ENCODE measurements around the gene YAE1.

Gene YAE1

GRCh38 chr7:39589323-39590111 lies 23.3 kb downstream of the YAE1 start:
- H3K14ac ChIP-seq (ENCODE audit: low read length), result no peak overlapping the region
- no peaks in the 10 kb centered on the region for H3K27me3 ChIP-seq (ENCODE audit: insufficient read depth, low read length)
- H3K4ac ChIP-seq (ENCODE audit: low read depth, low read length), result no peak overlapping the region
- peaks cover 0 to 2% of the 10 kb centered on the region in 2 experiments for H3K36me3 ChIP-seq (ENCODE audit: control insufficient read depth in 1 of 2, insufficient read depth in 2 of 2, low read length in 2 of 2)
- H4K91ac ChIP-seq (ENCODE audit: low read depth, low read length), result no peak overlapping the region
- no peak overlapping the region for H4K8ac ChIP-seq (ENCODE audit: low read depth, low read length)
- H3K18ac ChIP-seq (ENCODE audit: low read length), result no peak overlapping the region
- H3K23ac ChIP-seq (ENCODE audit: low read length), result no peak overlapping the region
- peak overlapping the region; percentile 29 for H3K4me2 ChIP-seq (ENCODE audit: low read length)
- no peak overlapping the region for H2AK5ac ChIP-seq (ENCODE audit: low read length)
- H3K9me3 ChIP-seq (ENCODE audit: insufficient read depth, low read depth, low read length), result no peaks in the 10 kb centered on the region
- peaks cover 3% of the 10 kb centered on the region for H3K79me1 ChIP-seq (ENCODE audit: low read length)
- H3K27ac ChIP-seq (ENCODE audit: low read depth, low read length), result no peak overlapping the region
- H2BK120ac ChIP-seq (ENCODE audit: insufficient read depth, low read length, poor library complexity), result no peak overlapping the region
- no CpG with 5 or more reads among the region's 7 CpGs for WGBS (ENCODE audit: extremely low coverage, insufficient coverage, insufficient read length)
- H2BK5ac ChIP-seq (ENCODE audit: low read depth, low read length, poor library complexity), result no peak overlapping the region
- H3K9ac ChIP-seq (ENCODE audit: low read length), result no peak overlapping the region
- peaks cover 0 to 2% of the 10 kb centered on the region in 2 experiments for H3K4me1 ChIP-seq (ENCODE audit: control insufficient read depth in 1 of 2, insufficient read depth in 2 of 2, low read length in 2 of 2)
- H2AFZ ChIP-seq (ENCODE audit: insufficient read depth, low read length, poor library complexity), result no peak overlapping the region
- peak; percentile 86 to 88 for DNase-seq
- no peak overlapping the region for H2BK12ac ChIP-seq (ENCODE audit: low read length)
- H3K4me3 ChIP-seq (ENCODE audit: low read depth, low read length), result no peak overlapping the region
- H3K79me2 ChIP-seq (ENCODE audit: control insufficient read depth, insufficient read depth, low read length, poor library complexity), result no peaks in the 10 kb centered on the region
- no peak overlapping the region for H4K12ac ChIP-seq (ENCODE audit: low read depth, low read length)

GRCh38 chr7:39592586-39592985 lies 26.4 kb downstream of the YAE1 start:
- Histone ChIP-seq H4K8ac (ENCODE audit: low read depth, low read length) (no peak overlapping the region), H3K27ac (ENCODE audit: low read depth, low read length) (no peak overlapping the region), H3K4ac (ENCODE audit: low read depth, low read length) (no peak overlapping the region), H4K12ac (ENCODE audit: low read depth, low read length) (no peak overlapping the region), H3K23ac (ENCODE audit: low read length) (no peak overlapping the region), H3K4me3 (ENCODE audit: low read depth, low read length) (no peak overlapping the region), H3K79me2 (ENCODE audit: control insufficient read depth, insufficient read depth, low read length, poor library complexity) (no peaks in the 10 kb centered on the region), H3K9ac (ENCODE audit: low read length) (no peak overlapping the region), H3K18ac (ENCODE audit: low read length) (no peak overlapping the region), H2BK5ac (ENCODE audit: low read depth, low read length, poor library complexity) (no peak overlapping the region), H3K14ac (ENCODE audit: low read length) (no peak overlapping the region), H3K4me1 (ENCODE audit: control insufficient read depth in 1 of 2, insufficient read depth in 2 of 2, low read length in 2 of 2) (peaks cover 0 to 2% of the 10 kb centered on the region in 2 experiments), H3K4me2 (ENCODE audit: low read length) (no peak overlapping the region), H3K9me3 (ENCODE audit: insufficient read depth, low read depth, low read length) (no peaks in the 10 kb centered on the region), H3K36me3 (ENCODE audit: control insufficient read depth in 1 of 2, insufficient read depth in 2 of 2, low read length in 2 of 2) (peaks cover 0 to 2% of the 10 kb centered on the region in 2 experiments), H3K79me1 (ENCODE audit: low read length) (peaks cover 3% of the 10 kb centered on the region), H2AK5ac (ENCODE audit: low read length) (no peak overlapping the region), H2BK12ac (ENCODE audit: low read length) (no peak overlapping the region), H2BK120ac (ENCODE audit: insufficient read depth, low read length, poor library complexity) (no peak overlapping the region), H3K27me3 (ENCODE audit: insufficient read depth, low read length) (no peaks in the 10 kb centered on the region), H2AFZ (ENCODE audit: insufficient read depth, low read length, poor library complexity) (no peak overlapping the region), H4K91ac (ENCODE audit: low read depth, low read length) (no peak overlapping the region)
- WGBS (ENCODE audit: extremely low coverage, insufficient coverage, insufficient read length), result no CpG with 5 or more reads among the region's 2 CpGs
- peak in 1 of 2 donors; percentile 26 for DNase-seq

DNA sequence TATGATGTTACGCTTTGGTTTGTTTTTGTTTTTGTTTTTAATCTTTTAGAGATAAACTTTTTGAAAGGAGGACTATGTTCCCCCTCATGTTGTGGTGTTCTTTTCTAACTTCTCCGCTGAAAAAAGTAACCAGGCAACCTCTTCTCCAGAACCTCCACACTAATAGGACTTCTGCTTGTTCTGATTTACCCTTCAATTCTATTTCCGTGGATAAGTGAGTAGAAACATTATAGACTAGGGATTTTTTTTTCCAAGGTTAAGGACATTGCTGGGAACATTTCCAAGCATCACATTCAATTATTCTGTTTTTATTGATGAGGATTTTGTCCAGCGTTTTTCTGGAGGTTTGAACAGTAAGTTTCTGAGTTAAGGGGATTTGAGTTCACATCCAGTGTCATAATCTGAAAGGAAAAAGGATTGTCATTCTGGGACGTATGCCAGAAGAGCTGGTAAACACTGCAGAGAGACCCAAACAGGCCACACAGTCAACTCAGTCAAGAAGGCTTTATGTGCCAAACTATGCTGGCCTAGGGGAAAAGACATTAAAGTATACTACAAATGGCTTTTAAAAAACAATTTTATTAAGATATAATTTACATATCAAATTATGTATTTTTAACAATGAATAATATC lies 28.9 kb downstream of the YAE1 start:
- Histone ChIP-seq H3K4me2 (ENCODE audit: low read length) (no peak overlapping the region), H3K4me3 (ENCODE audit: low read depth, low read length) (no peak overlapping the region), H3K27me3 (ENCODE audit: insufficient read depth, low read length) (no peaks in the 10 kb centered on the region), H3K23ac (ENCODE audit: low read length) (no peak overlapping the region), H3K9ac (ENCODE audit: low read length) (no peak overlapping the region), H3K4ac (ENCODE audit: low read depth, low read length) (no peak overlapping the region), H3K27ac (ENCODE audit: low read depth, low read length) (no peak overlapping the region), H2AFZ (ENCODE audit: insufficient read depth, low read length, poor library complexity) (no peak overlapping the region), H3K79me2 (ENCODE audit: control insufficient read depth, insufficient read depth, low read length, poor library complexity) (no peaks in the 10 kb centered on the region), H3K14ac (ENCODE audit: low read length) (no peak overlapping the region), H2BK12ac (ENCODE audit: low read length) (no peak overlapping the region), H2BK120ac (ENCODE audit: insufficient read depth, low read length, poor library complexity) (no peak overlapping the region), H3K9me3 (ENCODE audit: insufficient read depth, low read depth, low read length) (no peaks in the 10 kb centered on the region), H2AK5ac (ENCODE audit: low read length) (no peak overlapping the region), H3K79me1 (ENCODE audit: low read length) (peaks cover 3% of the 10 kb centered on the region), H4K8ac (ENCODE audit: low read depth, low read length) (no peak overlapping the region), H2BK5ac (ENCODE audit: low read depth, low read length, poor library complexity) (no peak overlapping the region), H4K12ac (ENCODE audit: low read depth, low read length) (no peak overlapping the region), H3K36me3 (ENCODE audit: control insufficient read depth in 1 of 2, insufficient read depth in 2 of 2, low read length in 2 of 2) (peaks cover 0 to 2% of the 10 kb centered on the region in 2 experiments), H3K18ac (ENCODE audit: low read length) (no peak overlapping the region), H4K91ac (ENCODE audit: low read depth, low read length) (no peak overlapping the region), H3K4me1 (ENCODE audit: control insufficient read depth in 1 of 2, insufficient read depth in 2 of 2, low read length in 2 of 2) (no peaks in the 10 kb centered on the region)
- WGBS (ENCODE audit: extremely low coverage, insufficient coverage, insufficient read length), result no CpG with 5 or more reads among the region's 5 CpGs
- DNase-seq, result no peak

GRCh38 chr7:39602351-39602750 lies 36.1 kb downstream of the YAE1 start:
- H3K79me1 ChIP-seq (ENCODE audit: low read length), result no peaks in the 10 kb centered on the region
- no peak overlapping the region for H2BK120ac ChIP-seq (ENCODE audit: insufficient read depth, low read length, poor library complexity)
- H4K12ac ChIP-seq (ENCODE audit: low read depth, low read length), result no peak overlapping the region
- H3K18ac ChIP-seq (ENCODE audit: low read length), result no peak overlapping the region
- no peak overlapping the region for H3K9ac ChIP-seq (ENCODE audit: low read length)
- no peak overlapping the region for H2AFZ ChIP-seq (ENCODE audit: insufficient read depth, low read length, poor library complexity)
- no peaks in the 10 kb centered on the region for H3K79me2 ChIP-seq (ENCODE audit: control insufficient read depth, insufficient read depth, low read length, poor library complexity)
- no peaks in the 10 kb centered on the region for H3K9me3 ChIP-seq (ENCODE audit: insufficient read depth, low read depth, low read length)
- H3K27ac ChIP-seq (ENCODE audit: low read depth, low read length), result no peak overlapping the region
- no peak overlapping the region for H4K91ac ChIP-seq (ENCODE audit: low read depth, low read length)
- no peaks in the 10 kb centered on the region for H3K4me1 ChIP-seq (ENCODE audit: control insufficient read depth in 1 of 2, insufficient read depth in 2 of 2, low read length in 2 of 2)
- H3K4me3 ChIP-seq (ENCODE audit: low read depth, low read length), result no peak overlapping the region
- no peak overlapping the region for H2BK5ac ChIP-seq (ENCODE audit: low read depth, low read length, poor library complexity)
- H2AK5ac ChIP-seq (ENCODE audit: low read length), result no peak overlapping the region
- no peaks in the 10 kb centered on the region for H3K27me3 ChIP-seq (ENCODE audit: insufficient read depth, low read length)
- no CpG with 5 or more reads among the region's 2 CpGs for WGBS (ENCODE audit: extremely low coverage, insufficient coverage, insufficient read length)
- H3K4me2 ChIP-seq (ENCODE audit: low read length), result no peak overlapping the region
- no peak overlapping the region for H3K4ac ChIP-seq (ENCODE audit: low read depth, low read length)
- DNase-seq, result peak in 1 of 2 donors; percentile 73
- no peak overlapping the region for H3K14ac ChIP-seq (ENCODE audit: low read length)
- H3K23ac ChIP-seq (ENCODE audit: low read length), result no peak overlapping the region
- no peak overlapping the region for H4K8ac ChIP-seq (ENCODE audit: low read depth, low read length)
- no peak overlapping the region for H2BK12ac ChIP-seq (ENCODE audit: low read length)
- no peaks in the 10 kb centered on the region for H3K36me3 ChIP-seq (ENCODE audit: control insufficient read depth in 1 of 2, insufficient read depth in 2 of 2, low read length in 2 of 2)
